Head of caudate nucleus (tissue), 42 donors: Measurements from ENCODE around the gene B3GAT1.

Experiments used
- DNase-seq, 42 donors: peaks; one replicate each; pipeline versions ENCODE4 v3.0.0 to v3.0.0-alpha.2; 2020 to 2021; ENCODE audit warnings: mixed read lengths in 7 of 42
- intact Hi-C: fragments of 100-400 bp; cut with DNase I; formaldehyde crosslinking; loops from one replicate; pipeline ENCODE4 v1.15.0; 2022

Gene B3GAT1

GRCh38 chr11:134414766-134415765 lies 3.0 kb upstream of the B3GAT1 start:
- intact Hi-C loops, result no loop called here
- DNase-seq, result peak in 34 of 42 donors; percentile 32 to 86 (median 72)

GRCh38 chr11:134413826-134414731 lies 2.0 kb upstream of the B3GAT1 start:
- DNase-seq, result peak in 2 of 42 donors; percentile 45 to 46
- intact Hi-C loops, result no loop called here

GRCh38 chr11:134413043-134413825 lies 1.2 kb upstream of the B3GAT1 start:
- intact Hi-C loops, result no loop called here
- DNase-seq, result peak in 5 of 42 donors; percentile 30 to 60 (median 44)

GRCh38 chr11:134410766-134411165 lies 1.3 kb downstream of the B3GAT1 start:
- peak in 2 of 42 donors; percentile 38 for DNase-seq
- intact Hi-C loops, result no loop called here

GRCh38 chr11:134409552-134410429 lies 2.3 kb downstream of the B3GAT1 start:
- peak in 29 of 42 donors; percentile 39 to 82 (median 64) for DNase-seq
- intact Hi-C loops, result no loop called here

GRCh38 chr11:134407923-134408322 lies 4.1 kb downstream of the B3GAT1 start:
- intact Hi-C loops, result no loop called here
- no peak for DNase-seq

- intact Hi-C loops, result no loop called here
- DNase-seq, result peak in 28 of 42 donors; percentile 51 to 83 (median 66)
These were observed 4.7 kb downstream of the B3GAT1 start for GRCh38 chr11:134407321-134407828.

- intact Hi-C loops, result no loop called here
These were observed 5.5 kb downstream of the B3GAT1 start for GRCh38 chr11:134406264-134407185.

GRCh38 chr11:134405841-134406240 lies 6.2 kb downstream of the B3GAT1 start:
- no peak for DNase-seq
- intact Hi-C loops, result no loop called here

More at GRCh38 chr11:134406264-134407185, 5.5 kb downstream of the B3GAT1 start:
- DNase-seq, result no peak

GRCh38 chr11:134405436-134405835 lies 6.6 kb downstream of the B3GAT1 start:
- intact Hi-C loops, result no loop called here

GRCh38 chr11:134404575-134405341 lies 7.3 kb downstream of the B3GAT1 start:
- intact Hi-C loops, result no loop called here
- peak in 15 of 42 donors; percentile 26 to 72 (median 46) for DNase-seq

More at GRCh38 chr11:134405436-134405835, 6.6 kb downstream of the B3GAT1 start:
- no peak for DNase-seq

GRCh38 chr11:134402910-134403309 lies 9.1 kb downstream of the B3GAT1 start:
- no peak for DNase-seq
- intact Hi-C loops, result no loop called here

- intact Hi-C loops, result no loop called here
- DNase-seq, result no peak
These were observed 9.9 kb downstream of the B3GAT1 start for GRCh38 chr11:134401825-134402809.

- intact Hi-C loops, result loop anchor here (10.0 kb wide), 1 partner anchor 235 kb away; no protein-coding TSS in a partner anchor
These were observed 12.0 kb downstream of the B3GAT1 start for GRCh38 chr11:134399996-134400395.

More at GRCh38 chr11:134399996-134400395, 12.0 kb downstream of the B3GAT1 start:
- no peak for DNase-seq
